H1 (cell line): Measurements from ENCODE around the gene SORCS3. TPM values are rescaled to one million over a fixed set of nuclear protein-coding genes. Genes with fewer than 3 reads are reported as not detected.

ENCODE experiments used
- CTCF ChIA-PET: fragments of 300-600 bp; sonication (Branson Sonifier 250); formaldehyde crosslinking; loops from one replicate; lab custom pipeline; 2021; ENCODE audit not compliant: partially characterized antibody; lab: Charles Lee
- POLR2A ChIA-PET: fragments of 300-600 bp; sonication (Branson Sonifier 250); formaldehyde crosslinking; loops from one replicate; lab custom pipeline; 2021; ENCODE audit warnings: inconsistent platforms; ENCODE audit not compliant: partially characterized antibody; lab: Charles Lee
- DNase-seq, 2 experiments: peaks; one replicate each; pipeline versions ENCODE4 v3.0.0 to v3.0.0-alpha.2; 2010 to 2022; ENCODE audit warnings: low spot score in 2 of 2, low read depth in 1 of 2, mixed read lengths in 1 of 2
- FAIRE-seq: peaks from 2 replicates; lab custom pipeline; 2011; peaks lifted over from hg19 to GRCh38; lab: Jason Lieb, UNC
- H2AFZ ChIP-seq: 2 replicates; pipeline ENCODE4 v1.8.1; 2012; ENCODE audit warnings: low read length, inconsistent platforms
- H2AK5ac ChIP-seq: 2 replicates; pipeline ENCODE4 v1.6.1; 2013; ENCODE audit warnings: low read depth, low read length
- H2BK120ac ChIP-seq: replicated peaks from 2 replicates; pipeline ENCODE3; 2013; ENCODE audit warnings: low read depth, low read length, inconsistent platforms
- H2BK12ac ChIP-seq: 2 replicates; pipeline ENCODE4 v1.6.1; 2013; ENCODE audit warnings: low read depth, low read length
- H2BK15ac ChIP-seq: 2 replicates; pipeline ENCODE4 v1.6.1; 2013; ENCODE audit warnings: low read length
- H2BK20ac ChIP-seq: 2 replicates; pipeline ENCODE4 v1.6.1; 2013; ENCODE audit warnings: low read length
- H2BK5ac ChIP-seq: 2 replicates; pipeline ENCODE4 v1.6.1; 2013; ENCODE audit warnings: low read depth, low read length
- H3K14ac ChIP-seq: 2 replicates; pipeline ENCODE4 v1.6.1; 2013; ENCODE audit warnings: inconsistent platforms; ENCODE audit not compliant: insufficient read length
- H3K18ac ChIP-seq: 2 replicates; pipeline ENCODE4 v1.6.1; 2013; ENCODE audit warnings: low read length; ENCODE audit errors: extremely low read depth
- H3K23ac ChIP-seq: 2 replicates; pipeline ENCODE4 v1.6.1; 2013; ENCODE audit warnings: inconsistent platforms; ENCODE audit not compliant: insufficient read length
- H3K23me2 ChIP-seq: 2 replicates; pipeline ENCODE4 v1.6.1; 2013; ENCODE audit warnings: low read depth, low read length
- H3K27ac ChIP-seq: 2 replicates; pipeline ENCODE4 v1.6.1; 2011; ENCODE audit warnings: low read depth, low read length, inconsistent platforms
- H3K27me3 ChIP-seq, 4 experiments: replicated peaks in 1 of 4; 1 replicate in 1 of 4; 2 replicates in 3 of 4; pipeline versions ENCODE4 v1.6.1 to v1.8.1; 2011 to 2013; ENCODE audit warnings: low read length in 3 of 4, mild to moderate bottlenecking in 3 of 4, inconsistent platforms in 2 of 4, mixed read lengths in 2 of 4, moderate library complexity in 1 of 4; ENCODE audit not compliant: control insufficient read depth in 3 of 4, insufficient read depth in 3 of 4; ENCODE audit errors: extremely low read depth in 1 of 4
- H3K36me3 ChIP-seq, 4 experiments: 2 replicates each; pipeline versions ENCODE4 v1.6.1 to v1.8.1; 2011 to 2013; ENCODE audit warnings: mild to moderate bottlenecking in 4 of 4, low read length in 3 of 4, moderate library complexity in 2 of 4, control low read depth in 1 of 4, inconsistent platforms in 1 of 4; ENCODE audit not compliant: insufficient read depth in 4 of 4, control insufficient read depth in 2 of 4
- H3K4ac ChIP-seq: replicated peaks from 2 replicates; pipeline ENCODE3; 2013; ENCODE audit warnings: low read length, low read depth, mixed read lengths, inconsistent platforms; ENCODE audit not compliant: insufficient read length
- H3K4me1 ChIP-seq, 4 experiments: replicated peaks in 1 of 4; 1 replicate in 1 of 4; 2 replicates in 3 of 4; pipeline versions ENCODE4 v1.6.1 to v1.8.1; 2011 to 2013; ENCODE audit warnings: low read length in 3 of 4, inconsistent platforms in 2 of 4, mixed read lengths in 1 of 4; ENCODE audit not compliant: insufficient read depth in 4 of 4, control insufficient read depth in 3 of 4
- H3K4me2 ChIP-seq, 2 experiments: 2 replicates each; pipeline versions ENCODE4 v1.6.1 to v1.8.1; 2011 to 2013; ENCODE audit warnings: low read depth in 2 of 2, low read length in 2 of 2, control low read depth in 1 of 2, inconsistent platforms in 1 of 2, mild to moderate bottlenecking in 1 of 2; ENCODE audit not compliant: insufficient read depth in 1 of 2
- H3K4me3 ChIP-seq, 4 experiments: fragments of 200-600, 300-600 bp in 1 of 4; sonication (generic), shearing (Covaris generic), sonication (Bioruptor Twin) in 1 of 4; 2 replicates each; pipeline versions ENCODE4 v1.5.1 to v1.8.1; 2011 to 2016; ENCODE audit warnings: low read length in 4 of 4, low read depth in 3 of 4, control low read depth in 2 of 4, inconsistent platforms in 2 of 4, mild to moderate bottlenecking in 2 of 4, mixed read lengths in 1 of 4, moderate library complexity in 1 of 4; ENCODE audit not compliant: insufficient read depth in 2 of 4; ENCODE audit errors: extremely low read depth in 1 of 4
- H3K56ac ChIP-seq: replicated peaks from 2 replicates; pipeline ENCODE3; 2013; ENCODE audit warnings: low read depth, mild to moderate bottlenecking, mixed read lengths, low read length, inconsistent platforms; ENCODE audit not compliant: insufficient read length
- H3K79me1 ChIP-seq: 2 replicates; pipeline ENCODE4 v1.6.1; 2013; ENCODE audit warnings: low read depth, low read length, control low read depth
- H3K79me2 ChIP-seq, 2 experiments: 2 replicates each; pipeline versions ENCODE4 v1.6.1 to v1.8.1; 2012 to 2013; ENCODE audit warnings: low read length in 2 of 2, mild to moderate bottlenecking in 2 of 2, inconsistent platforms in 1 of 2; ENCODE audit not compliant: insufficient read depth in 2 of 2, control insufficient read depth in 1 of 2
- H3K9ac ChIP-seq, 4 experiments: replicated peaks in 1 of 4; 1 replicate in 1 of 4; 2 replicates in 3 of 4; pipeline versions ENCODE4 v1.6.1 to v1.8.1; 2011 to 2013; ENCODE audit warnings: low read depth in 3 of 4, low read length in 3 of 4, control low read depth in 2 of 4, mild to moderate bottlenecking in 2 of 4, moderate library complexity in 2 of 4, inconsistent platforms in 1 of 4; ENCODE audit errors: extremely low read depth in 1 of 4
- H3K9me3 ChIP-seq, 2 experiments: 2 replicates each; pipeline versions ENCODE4 v1.6.1 to v1.8.1; 2012 to 2013; ENCODE audit warnings: mild to moderate bottlenecking in 2 of 2, moderate library complexity in 2 of 2, control low read depth in 1 of 2, inconsistent platforms in 1 of 2, low read depth in 1 of 2, low read length in 1 of 2, mixed read lengths in 1 of 2; ENCODE audit not compliant: insufficient read depth in 2 of 2
- H4K20me1 ChIP-seq, 2 experiments: replicated peaks in 1 of 2; 2 replicates each; pipeline versions ENCODE3 to v1.8.1; 2011 to 2013; ENCODE audit warnings: inconsistent platforms in 2 of 2, low read length in 2 of 2, mild to moderate bottlenecking in 1 of 2; ENCODE audit not compliant: insufficient read depth in 2 of 2, control insufficient read depth in 1 of 2
- H4K5ac ChIP-seq: 2 replicates; pipeline ENCODE4 v1.6.1; 2013; ENCODE audit warnings: low read length, low read depth, mixed read lengths, inconsistent platforms; ENCODE audit not compliant: insufficient read length
- H4K8ac ChIP-seq: 2 replicates; pipeline ENCODE4 v1.8.0; 2013; ENCODE audit warnings: mild to moderate bottlenecking, moderate library complexity, low read length, inconsistent platforms; ENCODE audit not compliant: insufficient read depth; ENCODE audit errors: extremely low read depth
- H4K91ac ChIP-seq: replicated peaks from 2 replicates; pipeline ENCODE3; 2013; ENCODE audit warnings: low read length, mixed read lengths, inconsistent platforms; ENCODE audit not compliant: insufficient read length
- JUN ChIP-seq: IDR thresholded peaks from 2 replicates; pipeline ENCODE4 v1.6.1; 2011; ENCODE audit warnings: low read depth, mild to moderate bottlenecking, improper control_type of control experiment, low read length
- KDM1A ChIP-seq: fragments of 200-600, 300-600 bp; sonication (generic); IDR thresholded peaks from 2 replicates; pipeline ENCODE4 v1.7.1; 2016; ENCODE audit warnings: mild to moderate bottlenecking, low read length, borderline replicate concordance
- KDM4A ChIP-seq: IDR thresholded peaks from one replicate; pipeline ENCODE4 v1.7.1; 2012; ENCODE audit warnings: low read depth, mild to moderate bottlenecking, moderate library complexity, low read length, inconsistent platforms; ENCODE audit not compliant: severe bottlenecking
- NRF1 ChIP-seq: IDR thresholded peaks from 2 replicates; pipeline ENCODE4 v1.6.1; 2011; ENCODE audit warnings: mild to moderate bottlenecking, low read depth, low read length, improper control_type of control experiment
- RAD21 ChIP-seq, 2 experiments: IDR thresholded peaks in 1 of 2; conservative IDR thresholded peaks in 1 of 2; 2 replicates each; pipeline ENCODE4 v1.6.1; 2011; ENCODE audit warnings: low read depth in 2 of 2, low read length in 2 of 2, improper control_type of control experiment in 1 of 2, inconsistent platforms in 1 of 2, mild to moderate bottlenecking in 1 of 2, moderate library complexity in 1 of 2
- TAF1 ChIP-seq: IDR thresholded peaks from 2 replicates; pipeline ENCODE4 v1.6.1; 2011; ENCODE audit warnings: mild to moderate bottlenecking, low read depth, low read length
- TEAD4 ChIP-seq: IDR thresholded peaks from 2 replicates; pipeline ENCODE4 v1.6.1; 2012; ENCODE audit warnings: low read depth, low read length, inconsistent platforms, mixed read lengths
- ZNF274 ChIP-seq: IDR thresholded peaks from 2 replicates; pipeline ENCODE4 v1.7.0; 2012; ENCODE audit warnings: low read length, borderline replicate concordance; ENCODE audit errors: extremely low read depth
- WGBS, 2 experiments: shearing (Covaris generic) in 1 of 2; methylation state at CpG; one replicate each; pipeline versions ENCODE4 v1.1.6 to v1.1.7; 2013 to 2015; ENCODE audit warnings: low lambda C conversion rate in 2 of 2, mixed read lengths in 2 of 2, inconsistent platforms in 1 of 2, low coverage in 1 of 2, missing lambda C conversion rate in 1 of 2; ENCODE audit not compliant: insufficient replicate concordance in 2 of 2, insufficient coverage in 1 of 2, insufficient read length in 1 of 2; ENCODE audit errors: extremely low coverage in 1 of 2, missing lambda C conversion rate in 1 of 2; 5-methylcytosine and 5-hydroxymethylcytosine counted together
- polyA plus RNA-seq, 7 experiments: library from polyadenylated mRNA; depleted of rRNA in 3 of 7; stranded (reverse) in 5 of 7; unstranded in 2 of 7; fragments of >200 nt in 5 of 7; fragments of 200-250 nt in 2 of 7; gene quantifications; 1 replicate in 5 of 7; 2 replicates in 1 of 7; 4 replicates in 1 of 7; pipeline versions ENCODE4 v1.2.1 to v1.2.3, GENCODE V29; 2011 to 2013; ENCODE audit warnings: missing spikeins in 2 of 7, mixed read lengths in 2 of 7
- total RNA-seq: library from RNA; stranded (reverse); fragmentation: NEBNext Ultra II Directional; extraction: Animal tissue kit (Norgen Biotek cat#: 25700); gene quantifications from 2 replicates; pipeline ENCODE4 v1.2.1, GENCODE V29; 2021

Gene SORCS3
- total and polyA plus RNA-seq, 2 of the 8 experiments (the other 6 are each of a cell fraction or from before 2014, with no cell fraction given) = 0.26 to 0.88 TPM

- Histone ChIP-seq H3K36me3 (no peaks in the 10 kb centered on the region), H2BK12ac (no peak overlapping the region), H2AK5ac (no peak overlapping the region), H3K4ac (no peak overlapping the region), H4K20me1 (no peaks in the 10 kb centered on the region), H4K8ac (no peak overlapping the region), H3K9me3 (no peaks in the 10 kb centered on the region), H3K9ac (no peak overlapping the region), H2BK120ac (no peak overlapping the region), H2BK15ac (no peak overlapping the region), H4K91ac (no peak overlapping the region), H3K4me2 (no peak overlapping the region), H3K79me1 (no peaks in the 10 kb centered on the region), H2AFZ (no peak overlapping the region), H3K23ac (no peak overlapping the region), H3K56ac (no peak overlapping the region), H3K4me3 (no peak overlapping the region), H3K14ac (no peak overlapping the region), H2BK20ac (no peak overlapping the region), H3K23me2 (no peaks in the 10 kb centered on the region), H4K5ac (no peak overlapping the region), H2BK5ac (no peak overlapping the region), H3K27ac (no peak overlapping the region), H3K79me2 (no peaks in the 10 kb centered on the region), H3K18ac (no peak overlapping the region), H3K27me3 (no peaks in the 10 kb centered on the region), H3K4me1 (no peaks in the 10 kb centered on the region)
- CTCF ChIA-PET = interaction anchor here (0.6 to 1.5 kb wide), 3 partner anchors 13 to 78 kb away, joined by 3 to 4 read pairs (median 4); no protein-coding TSS in a partner anchor
- WGBS, 2 experiments = 97% methylated on average over 5 of the region's 5 CpGs; no CpG with 5 or more reads in 1 of the 2 experiments
- FAIRE-seq (no peak), DNase-seq (no peak)
- POLR2A ChIA-PET = no interaction called here
- no peak for TF ChIP-seq JUN
- no peak for TF ChIP-seq ZNF274
- TF ChIP-seq RAD21 (IDR thresholded peaks at IDR 0.05 in 1 of 2, conservative IDR thresholded peaks at IDR 0.05 in 1 of 2; ENCODE audit: low read depth in 2 of 2, low read length in 2 of 2) = no peak
- TF ChIP-seq NRF1 = no peak
- TF ChIP-seq TAF1 = no peak
- no peak for TF ChIP-seq KDM1A
- TF ChIP-seq KDM4A = no peak
- no peak for TF ChIP-seq TEAD4
These were observed 208.9 kb downstream of the SORCS3 start for GRCh38 chr10:104850023-104850422.
